GM21390 (cell line): ENCODE measurements around the gene CYB561A3.

Experiments used
- ATAC-seq: cut with Tn5 transposase; IDR thresholded peaks from one replicate; pipeline ENCODE4 v1.9.1; 2021; ENCODE audit not compliant: unreplicated experiment

CYB561A3 gene

GRCh38 chr11:61369372-61370348 lies 8.0 kb upstream of the CYB561A3 start:
- no peak for ATAC-seq

DNA sequence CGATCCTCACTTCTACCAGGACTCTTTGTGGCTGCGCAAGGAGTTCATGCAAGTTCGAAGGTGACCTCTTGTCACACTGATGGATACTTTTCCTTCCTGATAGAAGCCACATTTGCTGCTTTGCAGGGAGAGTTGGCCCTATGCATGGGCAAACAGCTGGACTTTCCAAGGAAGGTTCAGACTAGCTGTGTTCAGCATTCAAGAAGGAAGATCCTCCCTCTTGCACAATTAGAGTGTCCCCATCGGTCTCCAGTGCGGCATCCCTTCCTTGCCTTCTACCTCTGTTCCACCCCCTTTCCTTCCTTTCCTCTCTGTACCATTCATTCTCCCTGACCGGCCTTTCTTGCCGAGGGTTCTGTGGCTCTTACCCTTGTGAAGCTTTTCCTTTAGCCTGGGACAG lies 7.0 kb upstream of the CYB561A3 start:
- no peak for ATAC-seq

GRCh38 chr11:61367406-61367805 lies 5.7 kb upstream of the CYB561A3 start:
- no peak for ATAC-seq

DNA sequence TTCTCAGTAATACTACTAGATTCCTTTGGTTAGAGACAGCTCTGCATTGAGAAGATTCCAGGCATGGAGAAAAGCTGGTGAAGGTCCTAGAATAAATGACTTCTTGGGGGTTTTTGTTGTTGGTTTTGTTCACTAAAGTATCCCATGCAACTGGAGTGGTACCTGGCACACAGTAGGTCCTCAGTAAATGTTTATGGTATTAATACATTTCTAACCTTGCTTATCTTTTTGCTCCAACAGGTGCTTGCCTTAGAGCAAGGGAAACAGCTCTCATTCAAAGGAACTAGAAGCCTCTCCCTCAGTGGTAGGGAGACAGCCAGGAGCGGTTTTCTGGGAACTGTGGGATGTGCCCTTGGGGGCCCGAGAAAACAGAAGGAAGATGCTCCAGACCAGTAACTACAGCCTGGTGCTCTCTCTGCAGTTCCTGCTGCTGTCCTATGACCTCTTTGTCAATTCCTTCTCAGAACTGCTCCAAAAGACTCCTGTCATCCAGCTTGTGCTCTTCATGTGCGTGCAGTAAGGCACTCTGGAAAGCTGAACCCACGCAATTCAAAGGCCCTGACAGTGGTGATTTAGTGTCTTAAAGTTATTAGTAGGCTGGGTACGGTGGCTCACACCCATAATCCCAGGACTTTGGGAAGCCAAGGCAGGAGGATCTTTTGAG lies 2.5 kb upstream of the CYB561A3 start:
- ATAC-seq = no peak

DNA sequence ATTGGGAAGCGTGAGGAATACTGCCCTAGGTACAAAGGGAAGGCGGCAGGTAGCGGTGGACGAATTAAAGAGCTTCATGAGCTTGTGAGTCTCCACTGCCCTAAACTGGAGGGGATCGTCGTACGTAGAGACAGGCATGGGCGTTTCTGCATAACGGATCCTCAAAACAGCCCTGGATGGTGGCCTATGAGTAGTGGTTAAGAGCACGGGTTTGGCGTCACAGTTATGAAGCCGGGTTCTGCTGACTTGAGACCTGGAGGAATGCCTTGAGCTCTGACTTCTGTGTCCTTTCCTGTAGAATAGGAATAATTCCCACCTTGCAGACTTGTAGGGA lies 827 bp upstream of the CYB561A3 start:
- ATAC-seq = no peak

GRCh38 chr11:61361237-61361740 lies 393 bp downstream of the CYB561A3 start:
- ATAC-seq = no peak

GRCh38 chr11:61359516-61359915 lies 2.2 kb downstream of the CYB561A3 start:
- no peak for ATAC-seq

DNA sequence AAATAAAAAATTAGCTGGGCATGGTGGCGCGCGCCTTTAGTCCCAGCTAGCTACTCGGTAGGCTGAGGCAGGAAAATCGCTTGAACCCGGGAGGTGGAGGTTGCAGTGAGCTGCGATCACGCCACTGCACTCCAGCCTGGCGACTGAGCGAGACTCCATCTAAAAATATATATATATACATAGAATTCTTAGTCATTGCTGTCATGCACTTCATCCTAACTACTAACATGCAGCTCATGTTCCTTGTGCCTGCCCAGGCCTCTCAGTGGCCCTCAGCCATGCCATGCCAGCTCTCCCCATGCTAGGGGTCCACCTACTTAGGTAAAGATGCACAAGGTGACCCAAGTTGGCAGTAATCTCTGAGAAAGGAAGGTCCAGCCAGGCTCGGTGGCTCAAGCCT lies 3.1 kb downstream of the CYB561A3 start:
- no peak for ATAC-seq

GRCh38 chr11:61357894-61358239 lies 3.8 kb downstream of the CYB561A3 start:
- no peak for ATAC-seq

- ATAC-seq = no peak
Observed at GRCh38 chr11:61357233-61357893, 4.3 kb downstream of the CYB561A3 start.

GRCh38 chr11:61356706-61357105 lies 5.0 kb downstream of the CYB561A3 start:
- ATAC-seq = no peak

GRCh38 chr11:61354208-61354607 lies 7.5 kb downstream of the CYB561A3 start:
- ATAC-seq = no peak

GRCh38 chr11:61353131-61354067 lies 8.3 kb downstream of the CYB561A3 start:
- no peak for ATAC-seq

GRCh38 chr11:61352038-61352437 lies 9.6 kb downstream of the CYB561A3 start:
- no peak for ATAC-seq

DNA sequence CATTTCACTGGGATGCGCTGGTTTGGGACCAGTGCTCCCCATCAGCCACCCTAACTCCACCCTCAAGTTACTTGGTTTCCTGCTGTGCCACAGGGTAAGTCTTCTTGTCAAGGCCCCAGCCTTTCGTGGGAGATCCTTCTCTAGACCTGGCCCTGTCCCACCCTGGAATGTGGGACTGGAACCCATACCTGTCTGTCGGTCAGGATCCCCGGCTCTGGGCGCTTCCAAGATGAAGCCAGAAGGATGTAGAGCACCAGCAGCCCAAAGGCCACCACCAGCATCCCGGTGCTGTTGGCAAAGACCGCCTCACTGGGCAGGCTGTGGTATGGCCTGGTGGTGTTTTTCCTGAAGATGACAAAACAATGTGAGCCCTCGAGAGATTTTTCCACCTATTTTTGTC lies 10.9 kb downstream of the CYB561A3 start:
- ATAC-seq = no peak

DNA sequence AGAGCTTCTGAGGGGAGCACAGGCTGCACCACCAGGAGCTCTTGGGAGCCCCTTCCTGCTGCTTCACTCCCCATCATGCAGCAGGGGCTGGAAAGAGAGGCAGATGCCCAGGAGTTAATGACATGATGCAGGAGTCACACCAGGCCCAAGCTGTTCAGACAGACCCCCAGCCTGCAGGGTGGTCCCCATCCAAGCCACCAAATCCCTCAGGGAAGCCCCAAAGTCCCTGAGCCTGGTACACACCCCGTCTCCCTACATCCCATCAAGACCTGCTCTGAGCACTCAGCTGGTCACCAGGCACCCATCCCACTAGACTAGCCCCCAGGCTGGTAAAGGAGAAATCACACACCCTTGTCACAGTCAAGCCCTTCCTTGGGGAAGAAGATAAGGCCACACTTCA lies 11.3 kb downstream of the CYB561A3 start:
- no peak for ATAC-seq

DNA sequence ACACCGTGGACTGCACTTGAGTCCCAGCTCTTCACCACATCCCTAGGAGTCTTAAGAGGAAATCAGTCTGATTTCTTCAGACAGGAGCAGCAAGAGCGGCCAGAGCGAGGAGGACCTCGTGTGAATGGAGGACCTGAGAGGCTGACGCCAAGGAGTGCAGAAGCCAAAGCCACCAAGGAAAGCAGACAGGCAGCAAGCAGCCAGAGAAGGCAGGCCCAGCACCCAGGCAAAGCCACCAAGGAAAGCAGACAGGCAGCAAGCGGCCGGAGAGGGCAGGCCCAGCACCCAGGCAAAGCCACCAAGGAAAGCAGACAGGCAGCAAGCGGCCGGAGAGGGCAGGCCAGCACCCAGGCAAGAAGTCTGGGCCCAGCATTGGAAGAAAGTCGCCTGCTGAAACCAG lies 11.8 kb downstream of the CYB561A3 start:
- no peak for ATAC-seq

GRCh38 chr11:61349189-61349751 lies 12.4 kb downstream of the CYB561A3 start:
- ATAC-seq = no peak

- no peak for ATAC-seq
Observed at GRCh38 chr11:61347916-61348461, 13.7 kb downstream of the CYB561A3 start.
